ENCODE data around the gene SMTNL2. TPM values are rescaled to one million over a fixed set of nuclear protein-coding genes. Genes with fewer than 3 reads are reported as not detected.

The SMTNL2 gene
- total RNA-seq, 6 experiments from 2014 or later: 0.12 to 0.25 (median 0.14) TPM; not detected in 3

GRCh38 chr17:4641297-4642195 lies 57.2 kb downstream of the SMTNL2 start, which contains the start of gene ALOX15:
ALOX15 (minus strand) TSS chr17:4641678; CDS start chr17:4641651, 27 bp downstream.
- no peaks in the 10 kb centered on the region for H3K27me3 ChIP-seq

GRCh38 chr17:4642286-4642685 lies 58.0 kb downstream of the SMTNL2 start:
- ATAC-seq (no peak), DNase-seq (no peak)
- 18% methylated on average over 4 of the region's 6 CpGs for WGBS (ENCODE audit: insufficient coverage, low coverage, low lambda C conversion rate, missing lambda C conversion rate)
- H3K4me3 ChIP-seq: no peak overlapping the region
- H3K36me3 ChIP-seq: no peaks in the 10 kb centered on the region
- TF ChIP-seq CTCF (IDR thresholded peaks at IDR 0.05) (no peak), POLR2A (IDR thresholded peaks at IDR 0.05) (no peak)
- H3K27ac ChIP-seq: no peak overlapping the region
- H3K4me1 ChIP-seq: no peaks in the 10 kb centered on the region
- no peaks in the 10 kb centered on the region for H3K27me3 ChIP-seq
- no peaks in the 10 kb centered on the region for H3K9me3 ChIP-seq
- intact Hi-C loops (cut with DNase I): no loop called here

More at GRCh38 chr17:4641297-4642195, 57.2 kb downstream of the SMTNL2 start, which contains the start of gene ALOX15:
- intact Hi-C loops (cut with DNase I): no loop called here
- 7% methylated on average over 21 of the region's 58 CpGs for WGBS (ENCODE audit: insufficient coverage, low coverage, low lambda C conversion rate, missing lambda C conversion rate)
- TF ChIP-seq CTCF (IDR thresholded peaks at IDR 0.05) (no peak), POLR2A (IDR thresholded peaks at IDR 0.05) (no peak)
- ATAC-seq: no peak
- H3K4me1 ChIP-seq: no peaks in the 10 kb centered on the region
- no peak within 1 kb of the TSS for H3K27ac ChIP-seq
- H3K36me3 ChIP-seq: no peaks in the 10 kb centered on the region
- no peaks in the 10 kb centered on the region for H3K9me3 ChIP-seq
- H3K4me3 ChIP-seq: no peak within 1 kb of the TSS
- no peak for DNase-seq

- Histone ChIP-seq H3K36me3 (no peaks in the 10 kb centered on the region), H3K4me1 (peaks cover 0 to 11% (median 5%) of the 10 kb centered on the region in 4 donors), H3K27ac (no peak overlapping the region), H3K9me3 (no peaks in the 10 kb centered on the region), H3K27me3 (no peaks in the 10 kb centered on the region), H3K4me3 (no peak overlapping the region)
- intact Hi-C loops (cut with DNase I): no loop called here
- 26% methylated on average over 4 of the region's 4 CpGs for WGBS (ENCODE audit: insufficient coverage, low coverage, low lambda C conversion rate, missing lambda C conversion rate)
- peak in 2 of 4 donors; percentile 17 to 34 for ATAC-seq
- peak in 1 of 3 donors; percentile 42 for DNase-seq
- no peak for TF ChIP-seq CTCF (IDR thresholded peaks at IDR 0.05)
- no peak for TF ChIP-seq POLR2A (IDR thresholded peaks at IDR 0.05)
These were observed 59.3 kb downstream of the SMTNL2 start for GRCh38 chr17:4643676-4644075.

- no peaks in the 10 kb centered on the region for H3K9me3 ChIP-seq
- no peaks in the 10 kb centered on the region for H3K36me3 ChIP-seq
- H3K4me3 ChIP-seq: no peak overlapping the region
- H3K4me1 ChIP-seq: peaks cover 0 to 21% (median 8%) of the 10 kb centered on the region in 4 donors
- DNase-seq: no peak
- intact Hi-C loops (cut with DNase I): no loop called here
- 62% methylated on average over 5 of the region's 5 CpGs for WGBS (ENCODE audit: insufficient coverage, low coverage, low lambda C conversion rate, missing lambda C conversion rate)
- no peak for TF ChIP-seq POLR2A (IDR thresholded peaks at IDR 0.05)
- TF ChIP-seq CTCF (IDR thresholded peaks at IDR 0.05): no peak
- no peak overlapping the region for H3K27ac ChIP-seq
- no peak for ATAC-seq
- H3K27me3 ChIP-seq: no peaks in the 10 kb centered on the region
These were observed 61.3 kb downstream of the SMTNL2 start for GRCh38 chr17:4645642-4646041.

Data from right lobe of liver (tissue), 6 donors.